Measurements from ENCODE around the gene DIP2A.
A peak's percentile ranks its signal among the peaks of the same experiment; 100 is the strongest.
"Not testable (repeated sequence)": the region's sequence is repeated elsewhere in the genome, so short reads cannot be mapped to it uniquely, and the experiment has no call there.

The DIP2A gene

DNA sequence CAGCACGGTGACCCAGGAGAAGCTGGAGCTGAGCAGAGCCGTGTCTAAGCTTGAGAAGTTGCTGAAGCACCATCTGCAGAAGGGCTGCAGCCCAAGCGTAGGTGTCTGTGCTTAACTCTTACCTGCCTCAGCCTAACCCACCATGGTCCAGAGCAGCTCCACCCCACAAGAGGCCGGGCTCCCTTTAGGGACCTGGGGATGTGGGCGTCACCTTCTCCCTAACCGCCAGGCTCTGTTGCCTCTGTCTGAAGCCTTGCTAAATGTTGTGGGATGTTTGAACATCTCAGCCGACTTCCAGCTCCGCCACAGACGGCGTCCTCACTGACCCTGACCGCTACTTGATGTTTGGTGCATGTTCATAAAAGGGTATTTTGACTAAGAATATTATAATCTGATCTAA is 20.4 kb upstream of the DIP2A start:
- peak; percentile 12 for DNase-seq (ENCODE audit: low spot score)
- TF ChIP-seq, protein P1, sequence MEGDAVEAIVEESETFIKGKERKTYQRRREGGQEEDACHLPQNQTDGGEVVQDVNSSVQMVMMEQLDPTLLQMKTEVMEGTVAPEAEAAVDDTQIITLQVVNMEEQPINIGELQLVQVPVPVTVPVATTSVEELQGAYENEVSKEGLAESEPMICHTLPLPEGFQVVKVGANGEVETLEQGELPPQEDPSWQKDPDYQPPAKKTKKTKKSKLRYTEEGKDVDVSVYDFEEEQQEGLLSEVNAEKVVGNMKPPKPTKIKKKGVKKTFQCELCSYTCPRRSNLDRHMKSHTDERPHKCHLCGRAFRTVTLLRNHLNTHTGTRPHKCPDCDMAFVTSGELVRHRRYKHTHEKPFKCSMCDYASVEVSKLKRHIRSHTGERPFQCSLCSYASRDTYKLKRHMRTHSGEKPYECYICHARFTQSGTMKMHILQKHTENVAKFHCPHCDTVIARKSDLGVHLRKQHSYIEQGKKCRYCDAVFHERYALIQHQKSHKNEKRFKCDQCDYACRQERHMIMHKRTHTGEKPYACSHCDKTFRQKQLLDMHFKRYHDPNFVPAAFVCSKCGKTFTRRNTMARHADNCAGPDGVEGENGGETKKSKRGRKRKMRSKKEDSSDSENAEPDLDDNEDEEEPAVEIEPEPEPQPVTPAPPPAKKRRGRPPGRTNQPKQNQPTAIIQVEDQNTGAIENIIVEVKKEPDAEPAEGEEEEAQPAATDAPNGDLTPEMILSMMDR (IDR thresholded peaks at IDR 0.05; ENCODE audit: extremely low read depth, missing control alignments), result no peak

DNA sequence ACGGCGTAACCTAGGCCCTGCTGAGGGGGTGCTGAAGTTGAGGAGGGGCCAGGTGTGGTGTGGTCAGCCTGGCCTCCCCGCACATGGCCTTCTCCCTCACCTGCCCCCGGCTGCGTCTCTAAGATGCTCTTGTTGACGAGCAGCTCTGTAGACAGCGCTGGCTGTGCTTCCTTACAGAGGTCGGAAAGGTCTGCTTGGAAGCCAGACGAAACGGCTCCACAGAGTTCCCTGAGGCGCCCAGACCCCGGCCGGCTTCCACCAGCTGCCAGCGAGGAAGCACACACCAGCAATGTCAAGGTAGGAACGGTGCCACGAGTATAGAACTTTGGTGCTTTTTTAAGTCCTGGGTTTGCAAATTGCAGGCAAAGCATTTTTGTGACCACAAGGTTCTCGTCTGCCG is 18.8 kb upstream of the DIP2A start:
- DNase-seq (ENCODE audit: low spot score), result no peak
- TF ChIP-seq, protein P1 (IDR thresholded peaks at IDR 0.05; ENCODE audit: extremely low read depth, missing control alignments), result no peak

DNA sequence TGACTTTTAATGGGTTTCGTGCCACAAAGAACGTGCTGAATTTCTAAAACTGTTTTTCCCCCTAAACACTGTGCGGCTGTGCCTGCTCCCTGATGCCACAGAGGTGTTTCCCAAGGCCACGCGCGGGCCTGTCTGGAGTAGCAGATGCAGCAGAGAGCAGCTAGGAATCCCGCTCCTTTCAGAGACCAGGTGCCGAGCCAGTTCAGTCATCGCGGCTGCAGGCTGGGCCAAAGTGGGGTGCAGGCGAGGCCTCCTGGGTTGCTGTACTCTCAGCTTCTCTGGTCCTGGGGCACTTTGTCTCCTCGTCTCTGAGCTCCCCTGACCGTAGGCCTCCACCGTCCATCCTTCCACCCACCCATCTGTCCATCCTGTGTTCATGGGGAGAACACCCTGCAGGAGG is 17.4 kb upstream of the DIP2A start:
- TF ChIP-seq, protein P1 (IDR thresholded peaks at IDR 0.05; ENCODE audit: extremely low read depth, missing control alignments), result no peak
- no peak for DNase-seq (ENCODE audit: low spot score)

DNA sequence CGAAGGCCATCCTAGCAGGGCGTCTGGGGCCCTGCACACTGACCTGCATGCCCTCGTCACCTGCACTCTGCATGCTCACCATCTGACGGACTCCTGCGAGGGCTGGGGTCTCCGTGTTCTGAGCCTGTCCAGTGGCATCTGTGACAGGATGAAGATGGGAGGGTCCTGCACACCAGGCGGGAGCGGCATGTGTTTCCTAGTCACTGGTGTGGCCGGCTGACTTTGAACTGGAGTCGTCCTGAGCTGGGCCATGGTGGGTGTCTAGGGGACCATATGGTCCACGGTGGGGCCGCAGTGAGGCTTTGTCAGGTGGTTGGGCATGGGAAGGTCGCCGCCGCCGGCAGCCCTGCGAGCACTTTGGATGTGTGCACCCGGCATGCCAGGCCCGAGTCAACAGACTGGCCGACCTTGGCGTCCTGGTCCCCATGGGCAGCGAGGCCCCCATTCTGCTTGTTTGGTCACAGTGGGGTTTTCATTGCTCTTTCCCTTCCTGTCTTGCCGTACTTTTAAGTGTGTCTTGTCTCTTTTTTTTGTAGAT is 16.7 kb upstream of the DIP2A start:
- DNase-seq (ENCODE audit: low spot score), result no peak
- TF ChIP-seq, protein P1 (IDR thresholded peaks at IDR 0.05; ENCODE audit: extremely low read depth, missing control alignments), result no peak

DNA sequence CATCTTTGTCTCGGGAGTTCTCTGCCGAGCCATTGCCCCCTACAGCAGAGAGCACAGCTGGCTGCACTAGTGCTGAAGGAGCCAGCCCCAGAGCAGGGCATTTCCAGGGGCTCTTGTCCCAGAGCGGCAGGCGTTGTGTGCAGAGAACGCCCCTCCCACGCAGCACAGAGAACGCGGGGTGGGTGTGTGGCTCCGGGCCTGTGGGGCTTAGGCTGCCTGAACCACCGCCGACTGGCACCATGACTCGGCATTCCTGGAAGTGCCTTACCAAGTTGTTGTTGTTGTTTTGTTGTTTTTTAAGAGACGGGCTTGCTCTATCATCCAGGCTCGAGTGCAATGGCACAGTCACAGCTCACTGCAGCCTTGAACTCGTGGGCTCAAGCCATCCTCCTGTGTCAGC is 15.8 kb upstream of the DIP2A start:
- no peak for DNase-seq (ENCODE audit: low spot score)
- TF ChIP-seq, protein P1 (IDR thresholded peaks at IDR 0.05; ENCODE audit: extremely low read depth, missing control alignments), result no peak

DNA sequence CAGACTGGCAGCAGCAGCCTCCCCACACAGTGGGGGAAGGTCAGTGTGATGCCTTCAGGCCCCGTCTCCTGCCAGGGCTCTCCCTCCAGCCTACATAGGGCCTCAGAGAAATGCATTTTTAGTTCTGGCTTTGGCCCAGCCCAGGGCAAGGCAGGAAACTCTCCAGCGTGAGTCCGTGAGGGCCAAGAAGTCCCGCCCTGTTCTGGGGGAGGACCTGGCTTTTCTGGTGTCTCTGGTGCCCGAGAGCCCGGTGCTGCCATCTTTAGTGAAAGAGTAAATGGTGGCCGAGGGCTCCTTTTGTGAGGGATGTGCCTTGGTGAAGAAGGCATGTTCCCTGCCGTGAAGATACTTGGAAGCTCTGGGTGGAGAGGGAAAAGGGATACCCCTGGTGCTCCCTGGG is 14.8 kb upstream of the DIP2A start:
- TF ChIP-seq, protein P1 (IDR thresholded peaks at IDR 0.05; ENCODE audit: extremely low read depth, missing control alignments), result no peak
- DNase-seq (ENCODE audit: low spot score), result no peak

DNA sequence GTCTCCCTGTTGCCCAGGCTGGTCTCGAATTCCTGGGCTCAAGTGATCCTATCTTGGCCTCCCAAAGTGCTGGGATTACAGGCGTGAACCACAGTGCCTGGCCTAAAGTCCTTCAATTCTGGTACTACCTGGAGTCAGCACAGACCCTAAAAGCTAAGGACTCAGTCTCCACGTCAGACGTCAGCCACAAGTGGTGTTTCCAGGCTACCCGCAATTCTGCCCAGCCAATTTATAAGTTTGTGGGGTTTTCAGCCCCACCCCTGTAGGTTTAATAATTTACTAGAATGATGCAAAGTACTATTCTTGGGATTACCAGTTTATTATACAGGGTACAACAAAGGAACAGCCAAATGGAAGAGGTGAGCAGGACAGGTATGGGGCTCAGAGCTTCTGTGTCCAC is 10.6 kb upstream of the DIP2A start:
- DNase-seq (ENCODE audit: low spot score), result no peak
- TF ChIP-seq, protein P1 (IDR thresholded peaks at IDR 0.05; ENCODE audit: extremely low read depth, missing control alignments), result no peak

DNA sequence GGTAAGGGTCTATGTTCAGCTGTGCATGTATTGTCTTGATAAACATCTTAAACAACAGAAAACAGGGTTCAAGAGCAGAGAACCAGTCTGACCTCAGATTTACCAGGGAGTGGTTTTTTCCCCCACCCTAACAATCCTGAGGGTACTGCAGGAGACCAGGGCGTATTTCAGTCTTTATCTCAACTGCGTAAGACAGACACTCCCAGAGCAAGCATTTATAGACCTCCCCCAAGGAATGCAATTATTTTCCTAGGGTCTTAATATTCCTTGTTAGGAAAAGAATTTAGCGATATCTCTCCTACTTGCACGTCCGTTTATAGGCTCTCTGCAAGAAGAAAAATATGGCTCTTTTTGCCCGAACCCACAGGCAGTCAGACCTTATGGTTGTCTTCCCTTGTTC is 9.8 kb upstream of the DIP2A start:
- DNase-seq (ENCODE audit: low spot score), result not testable (repeated sequence)

All from GM20000 (cell line).